Mucosa of rectum (tissue), 2 donors: ENCODE results near the gene JAK3.
"Not testable (repeated sequence)": the region's sequence is repeated elsewhere in the genome, so short reads cannot be mapped to it uniquely, and the experiment has no call there.

ENCODE experiments used
- H3K27ac ChIP-seq, 2 donors: one replicate each; pipeline ENCODE4 v1.7.0; 2013; ENCODE audit warnings: inconsistent platforms in 2 of 2, low read depth in 2 of 2, low read length in 2 of 2
- H3K27me3 ChIP-seq, 2 donors: one replicate each; pipeline ENCODE4 v1.7.0; 2013; ENCODE audit warnings: low read length in 2 of 2; ENCODE audit not compliant: control insufficient read depth in 2 of 2, insufficient read depth in 2 of 2
- H3K36me3 ChIP-seq, 2 donors: one replicate each; pipeline ENCODE4 v1.7.0; 2013; ENCODE audit warnings: low read length in 2 of 2; ENCODE audit not compliant: control insufficient read depth in 2 of 2, insufficient read depth in 2 of 2
- H3K4me1 ChIP-seq, 2 donors: one replicate each; pipeline ENCODE4 v1.7.0; 2013; ENCODE audit warnings: low read length in 2 of 2, mild to moderate bottlenecking in 1 of 2; ENCODE audit not compliant: control insufficient read depth in 2 of 2, insufficient read depth in 2 of 2
- H3K4me3 ChIP-seq, 2 donors: one replicate each; pipeline ENCODE4 v1.7.0; 2013; ENCODE audit warnings: low read length in 2 of 2
- H3K9ac ChIP-seq, 2 donors: one replicate each; pipeline ENCODE4 v1.7.0; 2013; ENCODE audit warnings: low read length in 2 of 2, low read depth in 1 of 2, mild to moderate bottlenecking in 1 of 2
- H3K9me3 ChIP-seq, 2 donors: one replicate each; pipeline ENCODE4 v1.7.0; 2013; ENCODE audit warnings: low read length in 2 of 2; ENCODE audit not compliant: control insufficient read depth in 2 of 2
- donor health status: healthy.
- donor health status: Normal muscosa, but diverticular disease.

Gene JAK3

GRCh38 chr19:17794412-17794730 is 53.4 kb downstream of the JAK3 start:
- peak overlapping the region; percentile 91 to 94 for H3K9ac ChIP-seq
- H3K4me1 ChIP-seq = peaks cover 38 to 55% of the 10 kb centered on the region in 2 donors
- H3K27ac ChIP-seq = peak overlapping the region; percentile 99 to 100
- H3K36me3 ChIP-seq = no peaks in the 10 kb centered on the region
- H3K9me3 ChIP-seq = no peaks in the 10 kb centered on the region
- H3K4me3 ChIP-seq = peak overlapping the region; percentile 87 to 91
- peaks cover 3 to 6% of the 10 kb centered on the region in 2 donors for H3K27me3 ChIP-seq

GRCh38 chr19:17790059-17790780 is 57.6 kb downstream of the JAK3 start:
- Histone ChIP-seq H3K9ac (peak overlapping the region in 1 of 2 donors; percentile 53), H3K27ac (peak overlapping the region; percentile 74 to 84), H3K4me3 (no peak overlapping the region), H3K36me3 (peaks cover 0 to 5% of the 10 kb centered on the region in 2 donors), H3K4me1 (peaks cover 20 to 37% of the 10 kb centered on the region in 2 donors), H3K27me3 (peaks cover 0 to 6% of the 10 kb centered on the region in 2 donors), H3K9me3 (no peaks in the 10 kb centered on the region)

GRCh38 chr19:17788632-17789031 is 59.1 kb downstream of the JAK3 start:
- no peak overlapping the region for H3K4me3 ChIP-seq
- H3K27me3 ChIP-seq = no peaks in the 10 kb centered on the region
- no peak overlapping the region for H3K27ac ChIP-seq
- H3K36me3 ChIP-seq = peaks cover 0 to 5% of the 10 kb centered on the region in 2 donors
- H3K9ac ChIP-seq = no peak overlapping the region
- H3K4me1 ChIP-seq = peaks cover 13 to 27% of the 10 kb centered on the region in 2 donors
- no peaks in the 10 kb centered on the region for H3K9me3 ChIP-seq

GRCh38 chr19:17787274-17787913 is 60.4 kb downstream of the JAK3 start:
- Histone ChIP-seq H3K27me3 (no peaks in the 10 kb centered on the region), H3K9me3 (no peaks in the 10 kb centered on the region), H3K9ac (no peak overlapping the region), H3K36me3 (peaks cover 0 to 5% of the 10 kb centered on the region in 2 donors), H3K27ac (no peak overlapping the region), H3K4me3 (no peak overlapping the region), H3K4me1 (peaks cover 13 to 22% of the 10 kb centered on the region in 2 donors)

GRCh38 chr19:17784201-17785008 is 63.4 kb downstream of the JAK3 start:
- Histone ChIP-seq H3K27ac (no peak overlapping the region), H3K9ac (no peak overlapping the region), H3K27me3 (no peaks in the 10 kb centered on the region), H3K36me3 (peaks cover 0 to 5% of the 10 kb centered on the region in 2 donors), H3K4me3 (no peak overlapping the region), H3K9me3 (no peaks in the 10 kb centered on the region), H3K4me1 (peaks cover 3 to 7% of the 10 kb centered on the region in 2 donors)

GRCh38 chr19:17783721-17784120 is 64.1 kb downstream of the JAK3 start:
- H3K36me3 ChIP-seq, H3K9ac ChIP-seq, H3K4me3 ChIP-seq, H3K27ac ChIP-seq, H3K27me3 ChIP-seq, H3K4me1 ChIP-seq, H3K9me3 ChIP-seq: not testable (repeated sequence)

GRCh38 chr19:17780781-17781180 is 67.0 kb downstream of the JAK3 start:
- no peaks in the 10 kb centered on the region for H3K9me3 ChIP-seq
- no peak overlapping the region for H3K27ac ChIP-seq
- H3K4me3 ChIP-seq = no peak overlapping the region
- H3K36me3 ChIP-seq = no peaks in the 10 kb centered on the region
- H3K27me3 ChIP-seq = no peaks in the 10 kb centered on the region
- peaks cover 11 to 13% of the 10 kb centered on the region in 2 donors for H3K4me1 ChIP-seq
- no peak overlapping the region for H3K9ac ChIP-seq

- Histone ChIP-seq H3K4me3 (peak overlapping the region in 1 of 2 donors; percentile 50), H3K27ac (no peak overlapping the region), H3K9me3 (no peaks in the 10 kb centered on the region), H3K9ac (peak overlapping the region in 1 of 2 donors; percentile 12), H3K4me1 (peaks cover 11 to 13% of the 10 kb centered on the region in 2 donors), H3K36me3 (no peaks in the 10 kb centered on the region), H3K27me3 (no peaks in the 10 kb centered on the region)
These were observed 68.5 kb downstream of the JAK3 start for GRCh38 chr19:17778968-17779929.

- Histone ChIP-seq H3K4me3 (peak overlapping the region; percentile 41 to 50), H3K9ac (peak overlapping the region in 1 of 2 donors; percentile 12), H3K27ac (no peak overlapping the region), H3K36me3 (no peaks in the 10 kb centered on the region), H3K4me1 (peaks cover 9 to 11% of the 10 kb centered on the region in 2 donors), H3K27me3 (no peaks in the 10 kb centered on the region), H3K9me3 (no peaks in the 10 kb centered on the region)
These were observed 69.4 kb downstream of the JAK3 start for GRCh38 chr19:17778251-17778967.
